SK-N-SH treated with all-trans-retinoic acid at 6 μM for 48 hours (cell line): ENCODE data around the gene AGTRAP.

ENCODE experiments used
- ATAC-seq: fragments of 200-7000 bp; cut with Tn5 transposase; 3 replicates; pipeline ENCODE4 v1.9.1; 2020; ENCODE audit warnings: mild to moderate bottlenecking, moderate library complexity
- ARNTL ChIP-seq: fragments of 450-650 bp; formaldehyde crosslinking; IDR thresholded peaks from 2 replicates; pipeline ENCODE4 v1.5.0; 2020; ENCODE audit warnings: low read depth, mild to moderate bottlenecking, moderate library complexity, borderline replicate concordance
- CSDC2 ChIP-seq: fragments of 250-450 bp; sonication (Bioruptor Pico); IDR thresholded peaks from 2 replicates; pipeline ENCODE4 v1.5.0; 2020; ENCODE audit warnings: mild to moderate bottlenecking, moderate library complexity
- ESRRG ChIP-seq: fragments of 250-450 bp; sonication (Bioruptor Pico); IDR thresholded peaks from 2 replicates; pipeline ENCODE4 v1.6.1; 2021; ENCODE audit warnings: mild to moderate bottlenecking
- GLIS3 ChIP-seq: fragments of 250-450 bp; sonication (Bioruptor Pico); IDR thresholded peaks from 2 replicates; pipeline ENCODE4 v1.5.0; 2020; ENCODE audit warnings: mild to moderate bottlenecking, moderate library complexity
- ISL1 ChIP-seq: fragments of 250-450 bp; sonication (Bioruptor Pico); IDR thresholded peaks from 2 replicates; pipeline ENCODE4 v2.1.2; 2022; ENCODE audit warnings: mild to moderate bottlenecking, moderate library complexity
- OSR1 ChIP-seq: fragments of 250-450 bp; sonication (Bioruptor Pico); IDR thresholded peaks from 2 replicates; pipeline ENCODE4 v1.8.0; 2022; ENCODE audit warnings: moderate library complexity, mild to moderate bottlenecking, inconsistent platforms
- RARB ChIP-seq: fragments of 250-450 bp; sonication (Bioruptor Pico); IDR thresholded peaks from 2 replicates; pipeline ENCODE4 v1.8.0; 2021; ENCODE audit warnings: mild to moderate bottlenecking, moderate library complexity
- SNAI2 ChIP-seq: fragments of 250-450 bp; sonication (Bioruptor Pico); IDR thresholded peaks from 2 replicates; pipeline ENCODE4 v1.5.0; 2020; ENCODE audit warnings: mild to moderate bottlenecking, moderate library complexity
- TCF4 ChIP-seq: fragments of 250-450 bp; sonication (Bioruptor Pico); IDR thresholded peaks from 2 replicates; pipeline ENCODE4 v1.8.0; 2021; ENCODE audit warnings: mild to moderate bottlenecking, moderate library complexity, borderline replicate concordance
- TOX ChIP-seq: fragments of 250-450 bp; sonication (Bioruptor Pico); IDR thresholded peaks from 2 replicates; pipeline ENCODE4 v1.8.0; 2021; ENCODE audit warnings: mild to moderate bottlenecking, moderate library complexity, borderline replicate concordance
- ZC3H10 ChIP-seq: fragments of 250-450 bp; sonication (Bioruptor Pico); IDR thresholded peaks from 2 replicates; pipeline ENCODE4 v1.5.1; 2021; ENCODE audit warnings: mild to moderate bottlenecking, moderate library complexity
- ZFP3 ChIP-seq: fragments of 250-450 bp; sonication (Bioruptor Pico); IDR thresholded peaks from 2 replicates; pipeline ENCODE4 v1.5.0; 2020; ENCODE audit warnings: mild to moderate bottlenecking, moderate library complexity
- ZFP30 ChIP-seq: fragments of 450-650 bp; formaldehyde crosslinking; IDR thresholded peaks from 2 replicates; pipeline ENCODE4 v1.5.0; 2022; ENCODE audit warnings: mild to moderate bottlenecking, moderate library complexity
- ZNF565 ChIP-seq: fragments of 450-650 bp; formaldehyde crosslinking; conservative IDR thresholded peaks from 2 replicates; pipeline ENCODE4 v1.5.0; 2020; ENCODE audit warnings: low read depth, mild to moderate bottlenecking, moderate library complexity
- ZNF70 ChIP-seq: fragments of 450-650 bp; formaldehyde crosslinking; IDR thresholded peaks from 2 replicates; pipeline ENCODE4 v1.5.0; 2020; ENCODE audit warnings: mild to moderate bottlenecking, moderate library complexity
- ZNF8 ChIP-seq: fragments of 450-650 bp; formaldehyde crosslinking; IDR thresholded peaks from 2 replicates; pipeline ENCODE4 v1.5.0; 2020; ENCODE audit warnings: mild to moderate bottlenecking, moderate library complexity
- TF ChIP-seq, protein P1 (sequence below): fragments of 250-450 bp; sonication (Bioruptor Pico); IDR thresholded peaks from 2 replicates; pipeline ENCODE4 v1.8.0; 2020; ENCODE audit warnings: mild to moderate bottlenecking, moderate library complexity, borderline replicate concordance
- TF ChIP-seq, protein P2 (sequence below): fragments of 250-450 bp; sonication (Bioruptor Pico); IDR thresholded peaks from 2 replicates; pipeline ENCODE4 v1.5.1; 2020; ENCODE audit warnings: low read depth, mild to moderate bottlenecking, moderate library complexity
- TF ChIP-seq, protein P3 (sequence below): fragments of 250-450 bp; sonication (Bioruptor Pico); IDR thresholded peaks from 2 replicates; pipeline ENCODE4 v1.8.0; 2021; ENCODE audit warnings: low read depth, mild to moderate bottlenecking, moderate library complexity, borderline replicate concordance
- TF ChIP-seq, protein P4 (sequence below): fragments of 250-450 bp; sonication (Bioruptor Pico); IDR thresholded peaks from 2 replicates; pipeline ENCODE4 v1.5.0; 2020; ENCODE audit warnings: mild to moderate bottlenecking, moderate library complexity
- TF ChIP-seq, protein P5 (sequence below): fragments of 250-450 bp; sonication (Bioruptor Pico); IDR thresholded peaks from 2 replicates; pipeline ENCODE4 v1.5.1; 2021; ENCODE audit warnings: mild to moderate bottlenecking, moderate library complexity

AGTRAP gene

DNA sequence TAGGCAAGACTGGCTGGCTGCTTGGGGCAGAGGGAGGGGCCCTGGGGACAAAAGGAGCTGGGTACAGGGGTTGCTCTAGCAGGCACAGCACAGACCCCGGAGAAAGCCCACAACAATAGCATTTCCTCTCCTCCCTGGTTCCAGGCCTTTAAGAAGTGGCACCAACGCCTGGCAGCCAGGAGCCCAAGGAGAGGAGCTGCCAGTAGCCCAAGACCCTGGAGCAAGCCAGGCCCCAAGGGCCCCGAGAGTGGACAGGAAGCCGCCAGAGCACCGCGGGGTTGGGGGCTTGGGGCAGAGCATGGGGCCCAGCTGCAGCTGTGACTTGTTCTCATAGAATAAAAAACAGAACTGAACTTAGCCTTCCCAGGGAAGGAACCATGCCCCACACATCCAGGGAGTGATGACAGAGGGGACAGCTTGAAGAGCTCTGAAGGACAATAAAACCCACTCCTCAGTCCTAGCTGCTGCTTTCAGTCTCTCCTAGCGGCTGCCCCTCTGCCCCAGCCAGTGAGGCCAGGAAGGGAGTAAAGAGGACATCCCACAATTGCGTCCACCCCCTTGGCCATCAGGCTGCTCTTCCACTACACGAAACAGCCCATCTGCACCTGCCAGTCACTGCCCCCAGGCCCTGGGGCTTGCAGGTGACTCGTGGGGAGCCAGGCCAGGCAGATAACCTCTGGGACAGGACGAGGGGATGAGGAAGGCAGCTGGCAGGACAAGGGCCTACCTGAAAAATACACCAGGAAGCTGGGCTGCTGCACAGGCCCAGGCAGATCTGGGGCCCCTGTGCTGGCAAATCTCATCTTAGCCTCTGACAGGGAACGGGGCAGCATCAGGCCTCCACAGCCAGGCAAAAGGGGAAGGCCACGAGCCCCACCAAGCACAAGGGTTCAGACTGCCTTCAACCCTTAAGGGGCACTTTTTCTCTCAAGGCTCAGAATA lies 53.5 kb downstream of the AGTRAP start:
- TF ChIP-seq ZNF70 (CRISPR knock-in tag) (no peak), TCF4 (CRISPR knock-in tag) (no peak), ESRRG (CRISPR knock-in tag) (no peak), OSR1 (CRISPR knock-in tag) (no peak), ARNTL (CRISPR knock-in tag) (no peak), SNAI2 (CRISPR knock-in tag) (no peak), ZNF565 (CRISPR knock-in tag) (no peak), ZNF8 (no peak), ISL1 (CRISPR knock-in tag) (no peak), RARB (no peak), ZFP30 (CRISPR knock-in tag) (no peak)
- TF ChIP-seq, protein P1, sequence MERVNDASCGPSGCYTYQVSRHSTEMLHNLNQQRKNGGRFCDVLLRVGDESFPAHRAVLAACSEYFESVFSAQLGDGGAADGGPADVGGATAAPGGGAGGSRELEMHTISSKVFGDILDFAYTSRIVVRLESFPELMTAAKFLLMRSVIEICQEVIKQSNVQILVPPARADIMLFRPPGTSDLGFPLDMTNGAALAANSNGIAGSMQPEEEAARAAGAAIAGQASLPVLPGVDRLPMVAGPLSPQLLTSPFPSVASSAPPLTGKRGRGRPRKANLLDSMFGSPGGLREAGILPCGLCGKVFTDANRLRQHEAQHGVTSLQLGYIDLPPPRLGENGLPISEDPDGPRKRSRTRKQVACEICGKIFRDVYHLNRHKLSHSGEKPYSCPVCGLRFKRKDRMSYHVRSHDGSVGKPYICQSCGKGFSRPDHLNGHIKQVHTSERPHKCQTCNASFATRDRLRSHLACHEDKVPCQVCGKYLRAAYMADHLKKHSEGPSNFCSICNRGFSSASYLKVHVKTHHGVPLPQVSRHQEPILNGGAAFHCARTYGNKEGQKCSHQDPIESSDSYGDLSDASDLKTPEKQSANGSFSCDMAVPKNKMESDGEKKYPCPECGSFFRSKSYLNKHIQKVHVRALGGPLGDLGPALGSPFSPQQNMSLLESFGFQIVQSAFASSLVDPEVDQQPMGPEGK (CRISPR knock-in tag) = no peak
- TF ChIP-seq, protein P2, sequence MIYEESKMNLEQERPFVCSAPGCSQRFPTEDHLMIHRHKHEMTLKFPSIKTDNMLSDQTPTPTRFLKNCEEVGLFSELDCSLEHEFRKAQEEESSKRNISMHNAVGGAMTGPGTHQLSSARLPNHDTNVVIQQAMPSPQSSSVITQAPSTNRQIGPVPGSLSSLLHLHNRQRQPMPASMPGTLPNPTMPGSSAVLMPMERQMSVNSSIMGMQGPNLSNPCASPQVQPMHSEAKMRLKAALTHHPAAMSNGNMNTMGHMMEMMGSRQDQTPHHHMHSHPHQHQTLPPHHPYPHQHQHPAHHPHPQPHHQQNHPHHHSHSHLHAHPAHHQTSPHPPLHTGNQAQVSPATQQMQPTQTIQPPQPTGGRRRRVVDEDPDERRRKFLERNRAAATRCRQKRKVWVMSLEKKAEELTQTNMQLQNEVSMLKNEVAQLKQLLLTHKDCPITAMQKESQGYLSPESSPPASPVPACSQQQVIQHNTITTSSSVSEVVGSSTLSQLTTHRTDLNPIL = no peak
- TF ChIP-seq, protein P3, sequence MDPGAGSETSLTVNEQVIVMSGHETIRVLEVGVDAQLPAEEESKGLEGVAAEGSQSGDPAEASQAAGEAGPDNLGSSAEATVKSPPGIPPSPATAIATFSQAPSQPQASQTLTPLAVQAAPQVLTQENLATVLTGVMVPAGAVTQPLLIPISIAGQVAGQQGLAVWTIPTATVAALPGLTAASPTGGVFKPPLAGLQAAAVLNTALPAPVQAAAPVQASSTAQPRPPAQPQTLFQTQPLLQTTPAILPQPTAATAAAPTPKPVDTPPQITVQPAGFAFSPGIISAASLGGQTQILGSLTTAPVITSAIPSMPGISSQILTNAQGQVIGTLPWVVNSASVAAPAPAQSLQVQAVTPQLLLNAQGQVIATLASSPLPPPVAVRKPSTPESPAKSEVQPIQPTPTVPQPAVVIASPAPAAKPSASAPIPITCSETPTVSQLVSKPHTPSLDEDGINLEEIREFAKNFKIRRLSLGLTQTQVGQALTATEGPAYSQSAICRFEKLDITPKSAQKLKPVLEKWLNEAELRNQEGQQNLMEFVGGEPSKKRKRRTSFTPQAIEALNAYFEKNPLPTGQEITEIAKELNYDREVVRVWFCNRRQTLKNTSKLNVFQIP = no peak
- TF ChIP-seq, all 23 proteins: peak for 0
- ATAC-seq = no peak

DNA sequence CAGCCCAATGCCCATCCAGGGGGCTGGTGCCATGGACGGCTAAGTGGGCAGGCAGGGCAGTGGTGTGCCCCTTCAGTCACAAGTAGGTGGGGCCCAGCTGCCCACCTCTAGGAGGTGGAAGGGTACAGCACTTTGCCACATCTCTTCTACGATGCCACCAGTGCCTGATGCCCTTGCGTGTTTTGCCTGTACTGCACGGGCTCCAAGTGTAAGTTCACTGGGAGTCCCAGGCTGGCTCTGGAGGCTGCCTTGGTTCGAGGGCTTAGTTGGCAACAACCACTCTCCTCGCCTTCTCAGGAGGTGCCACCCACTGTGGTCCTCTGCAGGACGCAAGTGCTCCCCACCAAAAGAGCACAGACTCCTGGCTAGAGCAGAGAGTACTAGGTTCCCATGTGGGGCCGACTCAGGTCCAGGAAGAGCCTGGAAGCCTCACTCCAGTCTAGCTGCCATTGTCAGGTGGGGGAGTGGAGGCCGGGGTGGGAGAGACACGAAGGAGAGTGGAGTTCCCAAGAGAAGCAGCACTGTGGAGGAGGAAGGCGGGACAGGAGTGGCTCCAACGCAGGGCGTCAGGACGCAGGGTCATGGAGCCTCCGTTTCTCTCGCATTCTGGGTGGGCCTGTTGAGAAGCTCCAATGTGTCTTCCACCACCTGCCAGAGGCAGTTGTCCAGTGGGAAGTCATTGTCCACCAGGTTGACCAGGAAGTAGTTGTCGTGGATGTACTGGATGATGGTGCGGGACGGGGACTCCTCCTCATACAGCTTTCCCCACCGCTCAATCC lies 54.4 kb downstream of the AGTRAP start:
- ATAC-seq = no peak
- no peak for TF ChIP-seq ZFP3 (CRISPR knock-in tag)
- no peak for TF ChIP-seq CSDC2
- no peak for TF ChIP-seq ZNF70 (CRISPR knock-in tag)
- TF ChIP-seq, protein P2 = no peak
- TF ChIP-seq ZFP30 (CRISPR knock-in tag) = no peak
- TF ChIP-seq SNAI2 (CRISPR knock-in tag) = no peak
- no peak for TF ChIP-seq TCF4 (CRISPR knock-in tag)
- TF ChIP-seq TOX = no peak
- TF ChIP-seq ZNF565 (CRISPR knock-in tag) = no peak
- TF ChIP-seq, protein P3 = no peak
- TF ChIP-seq, protein P4, sequence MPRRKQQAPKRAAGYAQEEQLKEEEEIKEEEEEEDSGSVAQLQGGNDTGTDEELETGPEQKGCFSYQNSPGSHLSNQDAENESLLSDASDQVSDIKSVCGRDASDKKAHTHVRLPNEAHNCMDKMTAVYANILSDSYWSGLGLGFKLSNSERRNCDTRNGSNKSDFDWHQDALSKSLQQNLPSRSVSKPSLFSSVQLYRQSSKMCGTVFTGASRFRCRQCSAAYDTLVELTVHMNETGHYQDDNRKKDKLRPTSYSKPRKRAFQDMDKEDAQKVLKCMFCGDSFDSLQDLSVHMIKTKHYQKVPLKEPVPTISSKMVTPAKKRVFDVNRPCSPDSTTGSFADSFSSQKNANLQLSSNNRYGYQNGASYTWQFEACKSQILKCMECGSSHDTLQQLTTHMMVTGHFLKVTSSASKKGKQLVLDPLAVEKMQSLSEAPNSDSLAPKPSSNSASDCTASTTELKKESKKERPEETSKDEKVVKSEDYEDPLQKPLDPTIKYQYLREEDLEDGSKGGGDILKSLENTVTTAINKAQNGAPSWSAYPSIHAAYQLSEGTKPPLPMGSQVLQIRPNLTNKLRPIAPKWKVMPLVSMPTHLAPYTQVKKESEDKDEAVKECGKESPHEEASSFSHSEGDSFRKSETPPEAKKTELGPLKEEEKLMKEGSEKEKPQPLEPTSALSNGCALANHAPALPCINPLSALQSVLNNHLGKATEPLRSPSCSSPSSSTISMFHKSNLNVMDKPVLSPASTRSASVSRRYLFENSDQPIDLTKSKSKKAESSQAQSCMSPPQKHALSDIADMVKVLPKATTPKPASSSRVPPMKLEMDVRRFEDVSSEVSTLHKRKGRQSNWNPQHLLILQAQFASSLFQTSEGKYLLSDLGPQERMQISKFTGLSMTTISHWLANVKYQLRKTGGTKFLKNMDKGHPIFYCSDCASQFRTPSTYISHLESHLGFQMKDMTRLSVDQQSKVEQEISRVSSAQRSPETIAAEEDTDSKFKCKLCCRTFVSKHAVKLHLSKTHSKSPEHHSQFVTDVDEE = no peak
- no peak for TF ChIP-seq ESRRG (CRISPR knock-in tag)
- no peak for TF ChIP-seq ISL1 (CRISPR knock-in tag)
- no peak for TF ChIP-seq ZNF8
- no peak for TF ChIP-seq GLIS3 (CRISPR knock-in tag)
- no peak for TF ChIP-seq ZC3H10
- TF ChIP-seq, protein P5, sequence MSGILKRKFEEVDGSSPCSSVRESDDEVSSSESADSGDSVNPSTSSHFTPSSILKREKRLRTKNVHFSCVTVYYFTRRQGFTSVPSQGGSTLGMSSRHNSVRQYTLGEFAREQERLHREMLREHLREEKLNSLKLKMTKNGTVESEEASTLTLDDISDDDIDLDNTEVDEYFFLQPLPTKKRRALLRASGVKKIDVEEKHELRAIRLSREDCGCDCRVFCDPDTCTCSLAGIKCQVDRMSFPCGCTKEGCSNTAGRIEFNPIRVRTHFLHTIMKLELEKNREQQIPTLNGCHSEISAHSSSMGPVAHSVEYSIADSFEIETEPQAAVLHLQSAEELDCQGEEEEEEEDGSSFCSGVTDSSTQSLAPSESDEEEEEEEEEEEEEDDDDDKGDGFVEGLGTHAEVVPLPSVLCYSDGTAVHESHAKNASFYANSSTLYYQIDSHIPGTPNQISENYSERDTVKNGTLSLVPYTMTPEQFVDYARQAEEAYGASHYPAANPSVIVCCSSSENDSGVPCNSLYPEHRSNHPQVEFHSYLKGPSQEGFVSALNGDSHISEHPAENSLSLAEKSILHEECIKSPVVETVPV (CRISPR knock-in tag) = no peak
- TF ChIP-seq ARNTL (CRISPR knock-in tag) = no peak
- TF ChIP-seq OSR1 (CRISPR knock-in tag) = no peak
